ENCODE data around the gene CPA4. TPM values are rescaled to one million over a fixed set of nuclear protein-coding genes. Genes with fewer than 3 reads are reported as not detected.

The CPA4 gene
- total RNA-seq, 1 donor from 2014 or later, result 0.59 TPM

DNA sequence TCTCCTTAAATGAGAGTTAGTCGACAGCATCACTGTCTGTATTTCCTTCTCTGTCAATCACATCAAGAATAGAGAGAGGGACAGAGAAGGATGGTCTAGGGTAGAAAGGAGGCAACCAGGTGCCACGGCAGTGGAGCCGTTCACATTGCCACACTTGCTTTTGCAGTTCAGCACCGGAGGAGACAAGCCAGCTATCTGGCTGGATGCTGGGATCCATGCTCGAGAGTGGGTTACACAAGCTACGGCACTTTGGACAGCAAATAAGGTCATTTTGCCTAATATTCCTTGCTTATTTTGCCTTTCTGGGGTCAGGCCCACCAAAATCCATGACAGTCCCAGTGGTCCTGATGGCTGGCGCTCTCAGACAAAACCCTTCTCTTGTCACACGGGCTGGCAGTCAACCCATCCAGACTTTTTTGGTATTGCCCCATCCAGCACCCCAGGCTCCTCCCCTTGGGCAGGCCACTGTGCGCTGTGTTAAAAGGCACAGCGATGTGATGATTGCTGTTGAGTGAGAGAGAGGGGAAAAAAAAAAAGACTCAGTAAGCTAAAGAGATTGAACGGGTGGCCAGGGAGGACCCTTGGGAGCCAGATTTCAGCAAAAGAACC, 17.9 kb upstream of the CPA4 start:
- no peak for DNase-seq (ENCODE audit: low read depth, low spot score)

DNA sequence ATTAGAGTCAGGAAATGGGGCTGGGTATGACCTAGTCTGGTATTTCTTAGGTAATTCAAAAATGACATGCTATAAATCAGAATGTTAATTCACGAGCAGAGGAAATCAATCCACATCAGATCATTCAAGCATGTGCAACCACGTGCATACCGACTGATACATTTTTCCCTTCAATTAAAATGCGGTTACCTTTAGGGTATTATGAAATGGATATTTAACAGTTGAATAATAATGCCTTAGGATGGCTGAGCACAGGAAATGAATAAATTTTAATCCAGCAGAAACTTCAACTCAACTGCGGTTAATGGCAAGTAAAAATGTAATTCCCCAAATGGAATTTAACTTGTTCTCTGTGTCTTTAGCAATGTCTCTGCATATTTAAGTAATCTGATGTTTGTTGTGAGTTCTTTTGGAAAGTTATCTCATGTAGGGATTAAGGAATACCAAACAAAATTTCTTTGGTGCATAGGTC, 17.1 kb upstream of the CPA4 start:
- no peak for DNase-seq (ENCODE audit: low read depth, low spot score)

GRCh38 chr7:130276796-130277762, 15.9 kb upstream of the CPA4 start:
- DNase-seq (ENCODE audit: low read depth, low spot score), result no peak

- DNase-seq (ENCODE audit: low read depth, low spot score), result no peak
Measured at GRCh38 chr7:130277763-130278643, 15.0 kb upstream of the CPA4 start.

GRCh38 chr7:130278860-130279259, 14.1 kb upstream of the CPA4 start:
- no peak for DNase-seq (ENCODE audit: low read depth, low spot score)

- DNase-seq (ENCODE audit: low read depth, low spot score), result no peak
Measured at GRCh38 chr7:130279286-130279685, 13.7 kb upstream of the CPA4 start.

GRCh38 chr7:130279906-130280305, 13.1 kb upstream of the CPA4 start:
- no peak for DNase-seq (ENCODE audit: low read depth, low spot score)

DNA sequence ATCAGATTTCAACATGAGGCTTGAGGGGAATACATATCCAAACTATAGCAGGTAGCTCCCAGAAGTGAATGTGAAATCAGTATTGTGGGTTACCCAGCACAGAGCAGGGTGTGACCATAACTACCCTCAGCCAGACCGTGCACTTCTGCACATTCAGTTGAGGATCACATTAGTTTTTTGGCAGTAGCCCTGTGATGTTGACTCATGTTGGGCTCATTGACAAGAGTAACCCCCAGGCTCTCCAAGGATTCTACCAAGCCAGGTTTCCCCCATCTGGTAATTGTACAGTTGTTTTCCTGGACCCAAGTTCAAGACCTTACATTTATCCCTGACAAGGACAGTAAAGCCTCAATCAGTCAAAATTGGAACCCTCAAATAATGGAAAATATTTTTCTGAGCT, 11.7 kb upstream of the CPA4 start:
- no peak for DNase-seq (ENCODE audit: low read depth, low spot score)

DNA sequence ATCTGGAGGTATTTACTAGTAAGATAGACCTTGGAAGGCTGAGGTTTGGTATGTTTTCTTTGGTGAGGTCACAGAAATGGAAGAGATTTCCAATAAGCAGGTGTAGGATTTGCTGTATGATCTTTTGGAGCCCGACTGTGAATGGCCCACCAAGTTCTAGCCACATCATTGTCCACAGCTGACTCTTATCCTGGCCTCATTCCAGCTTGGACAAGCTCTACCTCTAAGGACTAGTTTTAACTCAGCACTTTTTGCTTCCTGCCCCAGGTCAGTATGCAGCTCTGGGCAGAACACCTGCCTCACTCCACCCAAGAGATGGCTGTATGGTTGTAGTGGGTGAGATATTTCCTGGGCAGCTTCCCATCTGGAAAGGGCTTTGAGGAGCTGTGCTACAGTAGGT, 6.1 kb upstream of the CPA4 start:
- no peak for DNase-seq (ENCODE audit: low read depth, low spot score)

- no peak for DNase-seq (ENCODE audit: low read depth, low spot score)
Measured at GRCh38 chr7:130288168-130288567, 4.8 kb upstream of the CPA4 start.

DNA sequence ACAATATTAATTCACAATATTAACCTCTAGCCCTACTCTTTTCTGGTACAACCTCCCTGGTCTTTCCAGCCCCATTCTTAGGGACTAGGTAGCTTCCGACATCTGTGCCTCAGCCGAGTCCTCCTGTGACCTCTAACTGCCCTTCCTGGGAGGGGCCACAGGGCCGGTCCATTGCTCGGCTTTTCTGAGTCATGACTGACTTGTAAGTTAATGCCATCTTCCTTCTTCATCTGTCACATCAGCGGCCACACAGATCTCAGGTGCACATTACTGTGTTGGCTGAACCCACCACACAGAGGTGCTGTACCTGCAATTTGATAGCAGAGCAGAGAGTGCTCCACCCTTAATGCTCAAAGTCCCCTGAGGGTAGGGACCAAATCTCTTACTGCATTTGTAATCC, 4.1 kb upstream of the CPA4 start:
- DNase-seq (ENCODE audit: low read depth, low spot score), result no peak

GRCh38 chr7:130289478-130289877, 3.5 kb upstream of the CPA4 start:
- no peak for DNase-seq (ENCODE audit: low read depth, low spot score)

GRCh38 chr7:130290745-130291144, 2.2 kb upstream of the CPA4 start:
- DNase-seq (ENCODE audit: low read depth, low spot score), result no peak

DNA sequence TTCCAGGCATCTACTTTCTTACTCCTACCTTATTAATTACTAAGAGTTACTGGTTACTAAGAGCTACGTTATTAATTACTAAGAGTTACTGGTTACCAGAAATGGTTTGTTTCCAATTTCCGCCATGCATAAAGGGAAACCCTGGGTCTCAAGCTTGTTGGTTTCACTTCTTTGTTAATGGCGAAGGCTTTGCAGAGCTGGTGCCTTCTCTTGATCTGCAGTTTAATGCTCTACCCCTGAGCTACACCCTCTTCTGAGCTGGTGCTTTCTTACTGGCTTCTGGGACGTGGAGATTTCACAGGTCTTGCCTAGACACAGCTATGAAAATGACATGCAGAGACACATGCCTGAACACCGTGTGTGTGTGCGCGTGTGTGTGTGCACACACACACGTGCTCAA, 560 bp downstream of the CPA4 start:
- DNase-seq (ENCODE audit: low read depth, low spot score), result no peak

DNA sequence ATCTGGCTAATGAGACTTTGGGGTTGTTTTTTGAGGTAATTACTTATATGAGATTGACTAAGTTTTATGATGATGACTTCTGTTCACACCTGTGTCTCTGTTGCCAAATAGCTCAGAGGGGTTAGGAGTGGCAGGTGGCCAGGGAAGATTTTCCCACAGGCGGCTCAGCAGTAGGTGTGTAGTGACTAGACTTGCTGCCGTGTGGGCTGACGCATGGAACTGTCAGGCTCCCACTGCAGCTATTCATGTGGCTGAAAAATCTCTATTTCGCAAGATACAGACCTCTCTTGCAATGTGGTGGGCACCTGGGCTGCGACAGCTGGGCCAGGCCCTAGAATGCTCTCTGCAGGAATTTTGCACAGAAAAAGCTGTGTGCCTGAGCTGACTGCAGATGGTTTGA, 1.4 kb downstream of the CPA4 start:
- no peak for DNase-seq (ENCODE audit: low read depth, low spot score)

DNA sequence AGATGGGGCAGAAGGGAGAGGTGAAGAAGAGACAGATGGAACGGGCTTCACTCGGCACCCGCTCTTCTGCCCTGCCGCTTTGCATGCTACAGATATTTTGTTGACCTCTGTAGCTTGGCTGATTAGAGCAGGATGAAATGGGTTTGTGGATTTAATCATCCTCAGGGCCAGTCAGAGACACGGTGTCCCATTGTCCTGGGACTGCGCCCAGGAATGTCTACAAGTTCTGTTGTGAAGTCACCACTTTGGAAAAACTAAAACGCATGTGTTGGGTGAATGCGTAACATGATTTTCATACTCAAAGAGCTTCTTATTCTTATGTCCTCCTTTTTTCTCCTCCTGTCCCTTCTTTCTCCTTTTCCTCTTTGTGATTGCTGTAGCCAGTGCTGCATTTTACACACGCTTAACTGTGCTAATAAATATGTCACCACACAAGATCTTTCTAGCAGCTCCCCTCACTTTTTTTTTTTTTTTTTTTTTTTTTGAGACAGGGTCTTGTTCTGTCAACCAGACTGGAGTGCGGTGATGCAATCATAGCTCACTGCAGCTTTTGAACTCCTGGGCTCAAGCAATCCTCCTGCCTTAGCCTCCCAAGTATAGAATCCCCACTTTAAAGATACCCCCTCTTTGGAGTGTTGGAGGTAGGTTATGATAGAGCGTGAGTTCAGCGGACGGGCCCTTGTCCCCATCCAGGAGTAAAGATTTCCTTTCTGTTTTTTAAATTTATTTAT, 3.4 kb downstream of the CPA4 start:
- no peak for DNase-seq (ENCODE audit: low read depth, low spot score)

DNA sequence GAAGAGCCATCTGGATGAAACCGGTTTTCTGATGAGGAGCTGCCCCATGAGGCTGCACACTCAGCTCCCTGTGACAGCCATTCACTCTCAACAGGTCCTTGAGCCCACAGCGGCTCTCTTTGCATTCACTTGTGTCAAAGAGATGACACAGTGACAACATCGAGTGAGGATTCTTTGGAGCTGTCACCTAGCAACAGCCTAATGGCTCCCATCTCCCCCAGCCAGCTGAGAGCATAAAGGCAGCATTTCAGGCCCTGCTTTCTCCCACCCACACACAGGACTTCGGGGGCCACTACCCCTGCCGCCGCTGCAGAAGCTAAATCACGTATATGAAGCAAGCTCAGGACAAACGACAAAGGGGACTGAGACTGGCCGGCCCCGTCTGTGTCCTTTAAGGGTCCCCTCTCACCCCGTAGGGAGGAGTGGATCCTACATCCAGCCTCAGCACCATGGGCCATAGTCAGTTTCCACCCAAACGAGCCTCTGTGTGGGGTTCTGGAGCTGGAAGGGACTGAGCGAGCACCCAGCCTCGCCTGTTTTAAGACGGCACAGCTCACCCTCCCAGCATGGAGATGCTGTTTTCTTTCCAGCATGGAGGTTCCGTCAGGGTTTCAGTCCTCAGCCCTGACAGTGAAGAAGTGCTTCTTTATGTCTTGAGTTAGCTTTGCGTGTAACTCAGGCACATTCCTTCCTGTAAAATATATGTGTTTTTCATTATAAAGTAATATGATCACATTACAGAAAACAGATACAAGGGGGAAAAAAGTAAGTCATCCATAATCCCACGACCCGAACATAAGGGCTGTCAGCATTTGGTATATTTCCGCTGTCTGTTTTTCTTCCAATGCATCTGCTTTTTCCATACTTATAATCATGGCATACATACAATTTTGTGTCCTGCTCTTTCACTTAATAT, 4.9 kb downstream of the CPA4 start:
- no peak for DNase-seq (ENCODE audit: low read depth, low spot score)

GRCh38 chr7:130298544-130299326, 5.8 kb downstream of the CPA4 start:
- DNase-seq (ENCODE audit: low read depth, low spot score), result no peak

- DNase-seq (ENCODE audit: low read depth, low spot score), result no peak
Measured at GRCh38 chr7:130299866-130300265, 6.9 kb downstream of the CPA4 start.

All from pulmonary artery endothelial cell (primary cell).